ENCODE measurements around the gene MPC1. TPM values are rescaled to one million over a fixed set of nuclear protein-coding genes. Genes with fewer than 3 reads are reported as not detected.

The MPC1 gene
- total RNA-seq, 2 experiments from 2014 or later: 17.4 to 19.3 TPM

GRCh38 chr6:166410426-166410935 is 27.7 kb upstream of the MPC1 start:
- H3K27me3 Mint-ChIP-seq: no peaks in the 10 kb centered on the region
- peaks cover 4% of the 10 kb centered on the region for H3K9me3 Mint-ChIP-seq
- no peak for TF ChIP-seq CTCF (IDR thresholded peaks at IDR 0.05)
- DNase-seq: no peak
- CTCF ChIA-PET: interaction anchor here (1.9 kb wide), 1 partner anchor 9 kb away, joined by 11 read pairs; no protein-coding TSS in a partner anchor
- peaks cover 51% of the 10 kb centered on the region for H3K4me1 ChIP-seq (ENCODE audit: insufficient read depth, low read length)
- intact Hi-C loops (cut with DNase I, micrococcal nuclease): loop anchor here in 1 of 2 experiments (10.0 kb wide), 1 partner anchor 214 kb away; the partner anchor contains the start of gene RPS6KA2
- H3K36me3 Mint-ChIP-seq (ENCODE audit: low read depth): peaks cover 11% of the 10 kb centered on the region
- no peaks in the 10 kb centered on the region for H3K9me3 ChIP-seq (ENCODE audit: control insufficient read depth in 1 of 2, insufficient read depth in 1 of 2, low read length in 2 of 2)
- ATAC-seq (ENCODE audit: poor library complexity): no peak
- H3K36me3 ChIP-seq (ENCODE audit: insufficient read depth, low read length): no peaks in the 10 kb centered on the region
- peaks cover 66% of the 10 kb centered on the region for H3K4me1 Mint-ChIP-seq (ENCODE audit: low read depth)
- peak overlapping the region; percentile 97 for H3K27ac Mint-ChIP-seq
- POLR2A ChIA-PET: interaction anchor here (0.9 to 2.9 kb wide), 3 partner anchors 10 to 78 kb away, joined by 3 to 10 read pairs (median 8); no protein-coding TSS in a partner anchor
- H3K27ac ChIP-seq (ENCODE audit: low read depth in 1 of 2, low read length in 2 of 2): no peak overlapping the region
- no peaks in the 10 kb centered on the region for H3K27me3 ChIP-seq (ENCODE audit: control insufficient read depth in 1 of 2, insufficient read depth in 2 of 2, low read length in 2 of 2)
- H3K4me3 ChIP-seq (ENCODE audit: low read length): no peak overlapping the region
- H3K4me3 Mint-ChIP-seq: peak overlapping the region; percentile 20

GRCh38 chr6:166408936-166409755 is 26.4 kb upstream of the MPC1 start:
- no peaks in the 10 kb centered on the region for H3K27me3 Mint-ChIP-seq
- H3K27ac Mint-ChIP-seq: no peak overlapping the region
- Histone ChIP-seq H3K27ac (ENCODE audit: low read depth in 1 of 2, low read length in 2 of 2) (no peak overlapping the region), H3K4me3 (ENCODE audit: low read length) (no peak overlapping the region), H3K27me3 (ENCODE audit: control insufficient read depth in 1 of 2, insufficient read depth in 2 of 2, low read length in 2 of 2) (no peaks in the 10 kb centered on the region), H3K9me3 (ENCODE audit: control insufficient read depth in 1 of 2, insufficient read depth in 1 of 2, low read length in 2 of 2) (no peaks in the 10 kb centered on the region), H3K36me3 (ENCODE audit: insufficient read depth, low read length) (no peaks in the 10 kb centered on the region), H3K4me1 (ENCODE audit: insufficient read depth, low read length) (peaks cover 41% of the 10 kb centered on the region)
- DNase-seq (no peak), ATAC-seq (ENCODE audit: poor library complexity) (no peak)
- ChIA-PET CTCF (interaction anchor here (1.4 kb wide), 1 partner anchor 9 kb away, joined by 4 read pairs; no protein-coding TSS in a partner anchor), POLR2A (interaction anchor here (2.9 kb wide), 1 partner anchor 9 kb away, joined by 10 read pairs; no protein-coding TSS in a partner anchor)
- no peak overlapping the region for H3K4me3 Mint-ChIP-seq
- intact Hi-C loops (cut with DNase I, micrococcal nuclease): loop anchor here in 1 of 2 experiments (10.0 kb wide), 1 partner anchor 524 kb away; no protein-coding TSS in a partner anchor
- TF ChIP-seq CTCF (IDR thresholded peaks at IDR 0.05): no peak
- no peaks in the 10 kb centered on the region for H3K9me3 Mint-ChIP-seq
- H3K4me1 Mint-ChIP-seq (ENCODE audit: low read depth): peaks cover 53% of the 10 kb centered on the region
- H3K36me3 Mint-ChIP-seq (ENCODE audit: low read depth): peaks cover 6% of the 10 kb centered on the region

GRCh38 chr6:166406197-166406596 is 23.5 kb upstream of the MPC1 start:
- POLR2A ChIA-PET: no interaction called here

More at GRCh38 chr6:166406197-166406596, 23.5 kb upstream of the MPC1 start:
- Mint-ChIP-seq H3K4me1 (ENCODE audit: low read depth) (peaks cover 29% of the 10 kb centered on the region), H3K27ac (no peak overlapping the region), H3K4me3 (no peak overlapping the region), H3K27me3 (no peaks in the 10 kb centered on the region), H3K9me3 (no peaks in the 10 kb centered on the region), H3K36me3 (ENCODE audit: low read depth) (no peaks in the 10 kb centered on the region)
- DNase-seq (no peak), ATAC-seq (ENCODE audit: poor library complexity) (no peak)
- H3K27ac ChIP-seq (ENCODE audit: low read depth in 1 of 2, low read length in 2 of 2): no peak overlapping the region
- no peaks in the 10 kb centered on the region for H3K9me3 ChIP-seq (ENCODE audit: control insufficient read depth in 1 of 2, insufficient read depth in 1 of 2, low read length in 2 of 2)
- TF ChIP-seq CTCF (IDR thresholded peaks at IDR 0.05): no peak
- no peaks in the 10 kb centered on the region for H3K36me3 ChIP-seq (ENCODE audit: insufficient read depth, low read length)
- CTCF ChIA-PET: no interaction called here
- H3K4me3 ChIP-seq (ENCODE audit: low read length): no peak overlapping the region
- intact Hi-C loops (cut with DNase I, micrococcal nuclease): loop anchor here in 1 of 2 experiments (10.0 kb wide), 1 partner anchor 521 kb away; no protein-coding TSS in a partner anchor
- peaks cover 13% of the 10 kb centered on the region for H3K4me1 ChIP-seq (ENCODE audit: insufficient read depth, low read length)
- no peaks in the 10 kb centered on the region for H3K27me3 ChIP-seq (ENCODE audit: control insufficient read depth in 1 of 2, insufficient read depth in 2 of 2, low read length in 2 of 2)

All from CD4-positive, alpha-beta T cell (primary cell).